Keratinocyte (primary cell): Measurements from ENCODE around the gene CEBPZOS. TPM values are rescaled to one million over a fixed set of nuclear protein-coding genes. Genes with fewer than 3 reads are reported as not detected.

Experiments
- DNase-seq: peaks from one replicate; pipeline ENCODE4 v3.0.0-alpha.2; 2011; ENCODE audit warnings: low read depth, missing footprints, low spot score
- FAIRE-seq: peaks from 2 replicates; lab custom pipeline; 2011; peaks lifted over from hg19 to GRCh38; lab: Jason Lieb, UNC
- H2AFZ ChIP-seq: 2 replicates; pipeline ENCODE4 v1.6.0; 2012; ENCODE audit warnings: low read length, control low read depth, inconsistent platforms; ENCODE audit not compliant: control insufficient read depth
- H3K27ac ChIP-seq: 2 replicates; pipeline ENCODE4 v1.5.1; 2011; ENCODE audit warnings: low read length; ENCODE audit not compliant: control insufficient read depth, insufficient read depth
- H3K27me3 ChIP-seq: 3 replicates; pipeline ENCODE4 v1.6.0; 2011; ENCODE audit warnings: low read length; ENCODE audit not compliant: control insufficient read depth, insufficient read depth; ENCODE audit errors: extremely low read depth
- H3K36me3 ChIP-seq, 2 experiments: 2 replicates in 1 of 2; 3 replicates in 1 of 2; pipeline ENCODE4 v1.5.1; 2011; ENCODE audit warnings: low read length in 2 of 2, mild to moderate bottlenecking in 1 of 2; ENCODE audit not compliant: control insufficient read depth in 2 of 2, insufficient read depth in 2 of 2; ENCODE audit errors: extremely low read depth in 1 of 2
- H3K4me1 ChIP-seq: 3 replicates; pipeline ENCODE4 v1.5.1; 2011; ENCODE audit warnings: low read length; ENCODE audit not compliant: control insufficient read depth, insufficient read depth; ENCODE audit errors: extremely low read depth
- H3K4me2 ChIP-seq: 3 replicates; pipeline ENCODE4 v1.6.0; 2011; ENCODE audit warnings: low read depth, low read length; ENCODE audit not compliant: control insufficient read depth, insufficient read depth; ENCODE audit errors: extremely low read depth
- H3K4me3 ChIP-seq, 3 experiments: fragments of 200-600 bp in 1 of 3; sonication (generic) in 1 of 3; 2 replicates in 2 of 3; 3 replicates in 1 of 3; pipeline ENCODE4 v1.5.1; 2011 to 2016; ENCODE audit warnings: low read length in 3 of 3, mild to moderate bottlenecking in 3 of 3, control low read depth in 2 of 3, inconsistent platforms in 1 of 3, low read depth in 1 of 3, mixed read lengths in 1 of 3, mixed run types in 1 of 3, moderate library complexity in 1 of 3; ENCODE audit not compliant: control insufficient read depth in 2 of 3, insufficient read depth in 2 of 3; ENCODE audit errors: extremely low read depth in 1 of 3
- H3K79me2 ChIP-seq: 2 replicates; pipeline ENCODE4 v1.6.0; 2012; ENCODE audit warnings: low read length; ENCODE audit not compliant: control insufficient read depth, insufficient read depth
- H3K9ac ChIP-seq: 3 replicates; pipeline ENCODE4 v1.6.0; 2011; ENCODE audit warnings: low read length; ENCODE audit not compliant: control insufficient read depth, insufficient read depth; ENCODE audit errors: extremely low read depth
- H3K9me1 ChIP-seq: 3 replicates; pipeline ENCODE4 v1.6.0; 2011; ENCODE audit warnings: low read length; ENCODE audit not compliant: control insufficient read depth, insufficient read depth; ENCODE audit errors: extremely low read depth
- H3K9me3 ChIP-seq: 2 replicates; pipeline ENCODE4 v1.5.1; 2012; ENCODE audit warnings: low read depth, low read length; ENCODE audit not compliant: control insufficient read depth
- H4K20me1 ChIP-seq: 3 replicates; pipeline ENCODE4 v1.6.0; 2011; ENCODE audit warnings: low read length; ENCODE audit not compliant: control insufficient read depth, insufficient read depth; ENCODE audit errors: extremely low read depth
- EZH2 ChIP-seq: IDR thresholded peaks from one replicate; pipeline ENCODE4 v1.6.1; 2012; ENCODE audit warnings: inconsistent platforms, mild to moderate bottlenecking, low read length, moderate library complexity
- dilution Hi-C: fragments of 300-500 bp; cut with MboI; formaldehyde crosslinking; loops from one replicate; pipeline ENCODE4 v1.7.0; 2020; ENCODE audit warnings: low sequenced_read_pairs; ENCODE audit not compliant: extremely low pct_ligation_motif_present
- polyA plus RNA-seq, 5 experiments: library from polyadenylated mRNA; depleted of rRNA in 3 of 5; stranded (reverse) in 3 of 5; stranded (forward) in 1 of 5; unstranded in 1 of 5; fragments of >200 nt; gene quantifications; 1 replicate in 1 of 5; 2 replicates in 3 of 5; 3 replicates in 1 of 5; pipeline versions ENCODE4 v1.2.1 to v1.2.3, GENCODE V29; 2011 to 2012; ENCODE audit warnings: missing spikeins in 2 of 5, low read depth in 1 of 5, low replicate concordance in 1 of 5
- TF ChIP-seq, protein P1 (sequence below), 3 experiments: IDR thresholded peaks in 1 of 3; conservative IDR thresholded peaks in 1 of 3; optimal IDR thresholded peaks in 1 of 3; 2 replicates in 2 of 3; 3 replicates in 1 of 3; pipeline versions ENCODE3 to v1.5.1; 2011; ENCODE audit warnings: low read length in 3 of 3, mild to moderate bottlenecking in 3 of 3, moderate library complexity in 2 of 3, control low read depth in 1 of 3, inconsistent platforms in 1 of 3; ENCODE audit not compliant: insufficient read depth in 2 of 3; ENCODE audit errors: extremely low read depth in 1 of 3

CEBPZOS gene
- polyA plus RNA-seq, 1 donor (not counting 4 experiments of a cell fraction or from before 2014, with no cell fraction given) = 42.9 TPM

DNA sequence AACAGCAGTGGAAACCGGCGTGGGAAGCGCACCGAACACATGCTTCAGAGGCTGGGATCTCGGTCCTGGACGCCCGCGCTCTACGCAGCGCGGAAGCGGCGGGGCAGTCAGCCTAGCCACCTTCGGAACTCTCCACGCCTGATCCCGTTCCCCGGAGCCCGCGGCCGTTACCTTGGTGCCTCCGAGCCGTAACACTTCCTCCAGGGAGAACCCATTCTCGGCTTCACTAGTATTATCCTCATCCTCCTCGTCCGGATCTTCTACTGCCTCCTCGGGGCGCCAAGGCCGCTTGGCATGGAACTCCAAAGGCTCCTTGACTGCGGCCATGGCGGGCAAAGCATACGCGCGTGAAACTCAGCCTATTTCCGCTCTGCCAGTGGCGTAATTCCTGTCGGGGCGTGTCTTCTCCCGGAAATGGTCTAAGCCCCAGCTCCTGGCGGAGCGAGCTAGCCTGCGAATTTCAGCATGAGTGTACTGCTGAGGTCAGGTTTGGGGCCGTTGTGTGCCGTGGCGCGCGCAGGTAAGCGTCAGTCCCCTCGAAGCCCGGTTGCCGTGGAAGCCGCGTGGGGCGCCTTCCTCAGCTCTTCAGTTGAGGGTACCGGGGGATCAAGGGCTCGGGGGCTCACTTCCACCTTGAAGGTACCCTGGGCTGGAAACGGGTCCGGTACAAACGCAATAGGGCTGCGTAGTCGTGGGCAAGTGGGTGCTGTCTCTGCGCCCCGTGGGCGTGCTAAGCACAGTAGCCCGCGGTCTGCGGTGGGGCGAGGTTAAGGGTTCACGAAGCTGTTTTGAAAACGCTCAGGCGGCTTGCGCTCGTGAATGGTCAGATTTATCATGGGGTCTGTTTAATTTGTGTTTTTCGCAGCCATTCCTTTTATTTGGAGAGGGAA, 35.2 kb downstream of the CEBPZOS start, which contains the start of the genes CEBPZ and NDUFAF7:
TSS of gene CEBPZ (minus strand) at position 356 of the 890 bp plus-strand sequence. CDS start at position 327, 29 bp downstream.
TSS of gene NDUFAF7 (plus strand) at position 418 of the 890 bp plus-strand sequence. CDS start at position 466, 48 bp downstream.
- peak within 1 kb of the TSS; percentile 67 to 98 (median 92) for H3K4me3 ChIP-seq
- H4K20me1 ChIP-seq = no peaks in the 10 kb centered on the region
- TF ChIP-seq, protein P1, sequence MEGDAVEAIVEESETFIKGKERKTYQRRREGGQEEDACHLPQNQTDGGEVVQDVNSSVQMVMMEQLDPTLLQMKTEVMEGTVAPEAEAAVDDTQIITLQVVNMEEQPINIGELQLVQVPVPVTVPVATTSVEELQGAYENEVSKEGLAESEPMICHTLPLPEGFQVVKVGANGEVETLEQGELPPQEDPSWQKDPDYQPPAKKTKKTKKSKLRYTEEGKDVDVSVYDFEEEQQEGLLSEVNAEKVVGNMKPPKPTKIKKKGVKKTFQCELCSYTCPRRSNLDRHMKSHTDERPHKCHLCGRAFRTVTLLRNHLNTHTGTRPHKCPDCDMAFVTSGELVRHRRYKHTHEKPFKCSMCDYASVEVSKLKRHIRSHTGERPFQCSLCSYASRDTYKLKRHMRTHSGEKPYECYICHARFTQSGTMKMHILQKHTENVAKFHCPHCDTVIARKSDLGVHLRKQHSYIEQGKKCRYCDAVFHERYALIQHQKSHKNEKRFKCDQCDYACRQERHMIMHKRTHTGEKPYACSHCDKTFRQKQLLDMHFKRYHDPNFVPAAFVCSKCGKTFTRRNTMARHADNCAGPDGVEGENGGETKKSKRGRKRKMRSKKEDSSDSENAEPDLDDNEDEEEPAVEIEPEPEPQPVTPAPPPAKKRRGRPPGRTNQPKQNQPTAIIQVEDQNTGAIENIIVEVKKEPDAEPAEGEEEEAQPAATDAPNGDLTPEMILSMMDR (optimal IDR thresholded peaks at IDR 0.05 in 1 of 3, IDR thresholded peaks at IDR 0.05 in 1 of 3, conservative IDR thresholded peaks at IDR 0.05 in 1 of 3; ENCODE audit: extremely low read depth in 1 of 3, insufficient read depth in 2 of 3, low read length in 3 of 3) = no peak
- no peak for TF ChIP-seq EZH2
- H3K4me1 ChIP-seq = peaks cover 23% of the 10 kb centered on the region
- peak within 1 kb of the TSS; percentile 99 for H3K4me2 ChIP-seq
- H3K36me3 ChIP-seq = peaks cover 12 to 22% of the 10 kb centered on the region in 2 experiments
- peaks cover 89% of the 10 kb centered on the region for H3K79me2 ChIP-seq
- H2AFZ ChIP-seq = peak within 1 kb of the TSS; percentile 98
- H3K9me1 ChIP-seq = no peaks in the 10 kb centered on the region
- no peaks in the 10 kb centered on the region for H3K9me3 ChIP-seq
- dilution Hi-C loops = no loop called here
- DNase-seq = peak; percentile 52
- no peaks in the 10 kb centered on the region for H3K27me3 ChIP-seq
- H3K27ac ChIP-seq = peak within 1 kb of the TSS; percentile 96
- peak within 1 kb of the TSS; percentile 98 for H3K9ac ChIP-seq
- FAIRE-seq = no peak

DNA sequence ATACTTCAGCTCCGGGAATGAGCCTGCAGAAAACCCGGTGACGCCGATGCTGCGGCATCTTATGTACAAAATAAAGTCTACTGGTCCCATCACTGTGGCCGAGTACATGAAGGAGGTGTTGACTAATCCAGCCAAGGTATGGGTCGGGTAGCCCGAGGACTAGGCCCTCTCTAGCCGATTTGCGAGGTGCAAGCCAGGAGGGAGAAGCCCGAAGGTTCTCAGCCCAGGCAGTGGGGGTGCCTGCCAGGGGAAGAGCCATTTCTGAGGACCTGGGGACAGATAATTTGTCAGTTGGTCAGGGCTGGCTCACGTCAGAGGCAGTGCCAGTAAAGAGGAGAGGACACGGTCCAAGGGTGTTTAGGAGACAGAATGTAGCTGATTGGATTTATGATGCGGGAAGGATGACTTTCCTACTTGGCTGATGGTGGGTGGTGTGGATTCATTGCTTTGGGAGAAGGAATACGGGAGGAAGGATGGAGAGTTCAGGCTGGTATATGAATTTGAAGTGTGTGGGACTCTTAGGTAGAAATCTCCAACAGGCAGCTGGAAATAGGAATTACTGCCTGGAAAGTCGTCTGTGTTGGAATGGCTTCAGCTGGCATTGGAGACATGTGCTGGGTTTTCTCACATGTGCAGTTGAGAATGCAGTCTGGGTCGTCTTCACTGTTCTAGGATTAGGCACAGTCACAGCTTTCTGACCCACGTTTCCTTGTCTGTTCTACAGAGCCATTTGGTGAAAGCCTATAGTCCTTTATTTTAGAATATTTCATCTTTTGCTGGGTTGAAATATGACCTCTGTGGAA, 36.0 kb downstream of the CEBPZOS start:
- peak overlapping the region; percentile 99 for H3K4me2 ChIP-seq
- dilution Hi-C loops = no loop called here
- peak overlapping the region; percentile 98 for H3K9ac ChIP-seq
- peak overlapping the region; percentile 98 for H2AFZ ChIP-seq
- peaks cover 81% of the 10 kb centered on the region for H3K79me2 ChIP-seq
- no peaks in the 10 kb centered on the region for H4K20me1 ChIP-seq
- FAIRE-seq (no peak), DNase-seq (no peak)
- H3K27me3 ChIP-seq = no peaks in the 10 kb centered on the region
- H3K27ac ChIP-seq = peak overlapping the region; percentile 96
- peaks cover 9 to 15% of the 10 kb centered on the region in 2 experiments for H3K36me3 ChIP-seq
- H3K9me3 ChIP-seq = no peaks in the 10 kb centered on the region
- no peaks in the 10 kb centered on the region for H3K9me1 ChIP-seq
- peak overlapping the region; percentile 67 to 98 (median 92) for H3K4me3 ChIP-seq
- H3K4me1 ChIP-seq = peaks cover 23% of the 10 kb centered on the region
- no peak for TF ChIP-seq EZH2
